Mucosa of descending colon (tissue), 3 donors: ENCODE results near the gene SLC6A16. TPM values are rescaled to one million over a fixed set of nuclear protein-coding genes. Genes with fewer than 3 reads are reported as not detected.

ENCODE experiments used
- ATAC-seq: fragments of 200-7000 bp; cut with Tn5 transposase; one replicate; pipeline ENCODE4 v1.9.1; 2020; ENCODE audit warnings: mild to moderate bottlenecking, moderate library complexity
- DNase-seq, 3 donors: peaks; one replicate each; pipeline ENCODE4 v3.0.0-alpha.2; 2020
- H3K36me3 ChIP-seq: fragments of 200-600 bp; one replicate; pipeline ENCODE4 v1.8.0; 2021; ENCODE audit warnings: low read depth, mild to moderate bottlenecking
- H3K4me1 ChIP-seq: fragments of 200-600 bp; one replicate; pipeline ENCODE4 v1.8.0; 2021; ENCODE audit warnings: low read depth, mild to moderate bottlenecking
- H3K4me3 ChIP-seq: fragments of 200-600 bp; one replicate; pipeline ENCODE4 v1.8.0; 2021; ENCODE audit warnings: mild to moderate bottlenecking
- H3K9me3 ChIP-seq: fragments of 200-600 bp; one replicate; pipeline ENCODE4 v1.8.0; 2021; ENCODE audit warnings: mild to moderate bottlenecking
- intact Hi-C, 2 donors: fragments of 100-400 bp; cut with DNase I in 1 of 2; cut with micrococcal nuclease in 1 of 2; formaldehyde crosslinking; loops; one replicate each; pipeline versions ENCODE4 v1.11.0 to v1.11.1; 2022; cut with DNase I, micrococcal nuclease
- microRNA-seq: library from miRNA; unstranded; fragments of <30 nt; microRNA quantifications from one replicate; pipeline ENCODE4, GENCODE V29; 2019
- total RNA-seq, 3 donors: library from RNA; stranded (reverse); fragmentation: NEBNext Ultra II Directional in 2 of 3; extraction: Animal tissue kit (Norgen Biotek cat#: 25700) in 2 of 3; gene quantifications; one replicate each; pipeline versions ENCODE4 v1.2.1 to v1.2.4, GENCODE V29; 2021 to 2023
- TF ChIP-seq, protein P1 (sequence below): fragments of 200-600 bp; IDR thresholded peaks from one replicate; pipeline ENCODE4 v1.8.0; 2022; ENCODE audit warnings: antibody characterized with exemption, mild to moderate bottlenecking
- donor health status: DM: no; HTN: no; CAD: no; lungs with moderate emphysema.
- donor health status: DM: no; HTN: no; CAD: no.
- donor health status: DM: no; HTN: yes; CAD: no.

Gene SLC6A16
- total RNA-seq, 3 donors from 2014 or later: 0.36 to 3.7 (median 0.52) TPM

DNA sequence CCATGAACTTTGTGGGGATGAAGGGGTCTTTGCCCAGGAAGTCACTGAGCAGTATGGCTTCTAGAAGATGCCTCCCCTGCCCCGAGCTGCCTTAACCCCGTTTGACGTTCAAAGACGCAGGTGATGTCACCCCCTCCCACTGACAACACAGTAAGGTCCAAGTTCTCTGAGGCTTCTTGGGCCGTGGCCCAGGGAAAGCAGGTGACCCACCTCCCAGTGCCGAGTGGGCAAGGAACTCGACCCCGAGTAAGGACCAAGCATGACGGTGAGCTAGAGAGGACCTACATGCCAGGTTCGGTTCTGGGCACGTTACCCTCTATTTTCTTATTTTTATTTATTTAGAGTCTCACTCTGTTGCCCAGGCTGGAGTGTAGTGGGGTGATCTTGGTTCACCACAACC lies 81.3 kb downstream of the SLC6A16 start:
- intact Hi-C loops: no loop called here
- TF ChIP-seq, protein P1, sequence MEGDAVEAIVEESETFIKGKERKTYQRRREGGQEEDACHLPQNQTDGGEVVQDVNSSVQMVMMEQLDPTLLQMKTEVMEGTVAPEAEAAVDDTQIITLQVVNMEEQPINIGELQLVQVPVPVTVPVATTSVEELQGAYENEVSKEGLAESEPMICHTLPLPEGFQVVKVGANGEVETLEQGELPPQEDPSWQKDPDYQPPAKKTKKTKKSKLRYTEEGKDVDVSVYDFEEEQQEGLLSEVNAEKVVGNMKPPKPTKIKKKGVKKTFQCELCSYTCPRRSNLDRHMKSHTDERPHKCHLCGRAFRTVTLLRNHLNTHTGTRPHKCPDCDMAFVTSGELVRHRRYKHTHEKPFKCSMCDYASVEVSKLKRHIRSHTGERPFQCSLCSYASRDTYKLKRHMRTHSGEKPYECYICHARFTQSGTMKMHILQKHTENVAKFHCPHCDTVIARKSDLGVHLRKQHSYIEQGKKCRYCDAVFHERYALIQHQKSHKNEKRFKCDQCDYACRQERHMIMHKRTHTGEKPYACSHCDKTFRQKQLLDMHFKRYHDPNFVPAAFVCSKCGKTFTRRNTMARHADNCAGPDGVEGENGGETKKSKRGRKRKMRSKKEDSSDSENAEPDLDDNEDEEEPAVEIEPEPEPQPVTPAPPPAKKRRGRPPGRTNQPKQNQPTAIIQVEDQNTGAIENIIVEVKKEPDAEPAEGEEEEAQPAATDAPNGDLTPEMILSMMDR: no peak
- no peaks in the 10 kb centered on the region for H3K9me3 ChIP-seq
- ATAC-seq (no peak), DNase-seq (no peak)
- no peak overlapping the region for H3K4me3 ChIP-seq
- H3K4me1 ChIP-seq: no peaks in the 10 kb centered on the region
- no peaks in the 10 kb centered on the region for H3K36me3 ChIP-seq

DNA sequence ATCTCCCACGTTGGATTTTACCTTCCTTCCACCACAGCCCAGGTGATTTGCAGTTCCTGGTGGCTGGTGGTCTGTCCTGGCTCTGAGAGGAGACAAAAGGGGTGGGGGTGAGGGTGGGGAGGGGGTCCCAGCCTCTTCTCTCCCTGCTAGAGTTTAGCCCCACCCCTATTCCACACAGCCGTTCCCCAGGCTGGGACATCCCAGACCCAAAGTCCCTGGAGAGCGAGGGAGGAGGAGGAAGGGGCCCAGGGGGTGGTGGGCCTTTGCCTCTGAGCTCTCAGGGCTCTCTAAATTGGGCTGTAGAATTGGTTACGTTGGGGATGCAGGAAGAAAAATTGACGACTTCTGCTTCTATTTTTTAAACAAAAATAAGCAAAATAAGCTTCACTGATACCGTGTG lies 81.9 kb downstream of the SLC6A16 start:
- H3K4me3 ChIP-seq: no peak overlapping the region
- H3K9me3 ChIP-seq: no peaks in the 10 kb centered on the region
- no peaks in the 10 kb centered on the region for H3K4me1 ChIP-seq
- ATAC-seq (no peak), DNase-seq (no peak)
- intact Hi-C loops: no loop called here
- TF ChIP-seq, protein P1: no peak
- no peaks in the 10 kb centered on the region for H3K36me3 ChIP-seq

DNA sequence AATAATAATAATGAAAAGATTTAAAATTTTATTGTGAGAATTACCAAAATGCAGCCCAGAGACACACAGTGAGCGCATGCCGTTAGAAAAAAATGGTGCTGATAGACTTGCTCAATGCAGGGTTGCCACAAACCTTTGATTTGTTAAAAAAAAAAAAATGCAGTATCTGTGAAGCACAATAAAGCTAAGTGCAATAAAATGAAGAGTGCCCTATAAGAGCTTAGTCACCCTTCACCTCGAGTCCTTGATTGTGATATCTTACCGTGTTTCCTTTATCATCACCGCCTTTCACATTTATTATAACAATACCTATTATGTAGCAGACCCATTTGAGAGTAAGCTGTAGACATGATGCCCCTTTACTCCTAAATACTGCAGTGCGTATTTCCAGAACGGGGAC lies 83.2 kb downstream of the SLC6A16 start:
- no peak for DNase-seq
- intact Hi-C loops: no loop called here

More for the DNA sequence above, 83.2 kb downstream of the SLC6A16 start:
- H3K4me3 ChIP-seq: no peak overlapping the region
- H3K4me1 ChIP-seq: no peaks in the 10 kb centered on the region
- no peaks in the 10 kb centered on the region for H3K36me3 ChIP-seq
- no peaks in the 10 kb centered on the region for H3K9me3 ChIP-seq
- TF ChIP-seq, protein P1: no peak
- ATAC-seq: peak; percentile 91

Small RNA genes within 50 kb of the gene (microRNA-seq; reads per million reads assigned to microRNA genes)
- not detected for gene MIR4324

Other genes starting within 250 kb of the SLC6A16 start
- 100 to 1,000 TPM; 136 to 257 (median 200) TPM for gene SNRNP70, start 239.7 kb downstream of the SLC6A16 start, total RNA-seq
- gene LIN7B, start 210.8 kb downstream of the SLC6A16 start, total RNA-seq: 10 to 100 TPM in 2 of 3 donors, 1 to 10 TPM in 1; 7.2 to 20.4 (median 11.7) TPM
- 1 to 10 TPM; 1.8 to 3.2 (median 2.1) TPM for gene C19orf73, start 206.0 kb downstream of the SLC6A16 start, total RNA-seq
- 10 to 100 TPM; 15.1 to 21.4 (median 19.6) TPM for gene PPFIA3, start 205.6 kb downstream of the SLC6A16 start, total RNA-seq
- gene HRC, start 169.8 kb downstream of the SLC6A16 start, total RNA-seq: 1 to 10 TPM in 2 of 3 donors, under 1 TPM in 1; 0.73 to 1.9 (median 1.2) TPM
- gene TRPM4, start 167.4 kb downstream of the SLC6A16 start, total RNA-seq: 100 to 1,000 TPM; 182 to 398 (median 274) TPM
- 10 to 100 TPM in 2 of 3 donors, 1 to 10 TPM in 1; 5.6 to 11.2 (median 10.1) TPM for gene CD37, start 10.2 kb upstream of the SLC6A16 start, total RNA-seq
- 10 to 100 TPM in 2 of 3 donors, 1 to 10 TPM in 1; 9.8 to 64.0 (median 21.8) TPM for gene TEAD2, start 37.2 kb upstream of the SLC6A16 start, total RNA-seq
- gene DKKL1, start 38.7 kb upstream of the SLC6A16 start, total RNA-seq: under 1 TPM in 1 of 3 donors, not detected in 2; 0.44 TPM
- not detected for gene KASH5, start 63.1 kb upstream of the SLC6A16 start, total RNA-seq
- not detected for gene PTH2, start 98.2 kb upstream of the SLC6A16 start, total RNA-seq
- not detected for gene GFY, start 100.2 kb upstream of the SLC6A16 start, total RNA-seq
- 1 to 10 TPM in 1 of 3 donors, under 1 TPM in 2; 0.20 to 1.0 (median 0.51) TPM for gene SLC17A7, start 116.3 kb upstream of the SLC6A16 start, total RNA-seq
- 10 to 100 TPM; 65.2 to 78.7 (median 76.6) TPM for gene PIH1D1, start 126.6 kb upstream of the SLC6A16 start, total RNA-seq
- gene ALDH16A1, start 128.0 kb upstream of the SLC6A16 start, total RNA-seq: 10 to 100 TPM; 31.2 to 36.4 (median 36.3) TPM
- 10 to 100 TPM in 1 of 3 donors, 1 to 10 TPM in 2; 3.3 to 14.8 (median 7.8) TPM for gene FLT3LG, start 149.0 kb upstream of the SLC6A16 start, total RNA-seq
- 1,000 to 10,000 TPM; 2,162 to 2,782 (median 2,296) TPM for gene RPL13A, start 162.4 kb upstream of the SLC6A16 start, total RNA-seq
- gene RPS11, start 171.2 kb upstream of the SLC6A16 start, total RNA-seq: 1,000 to 10,000 TPM; 1,414 to 1,682 (median 1,521) TPM
- 100 to 1,000 TPM; 308 to 537 (median 450) TPM for gene FCGRT, start 187.5 kb upstream of the SLC6A16 start, total RNA-seq
- gene RCN3, start 202.8 kb upstream of the SLC6A16 start, total RNA-seq: 10 to 100 TPM; 28.5 to 42.2 (median 34.0) TPM